Activated gamma-delta T cell treated with Interleukin-2 at 50 U/mL for 16 hours (primary cell): ENCODE measurements around the gene MISP.

Experiments used
- DNase-seq: peaks from one replicate; pipeline ENCODE4 v3.0.0-alpha.2; 2020

Gene MISP

DNA sequence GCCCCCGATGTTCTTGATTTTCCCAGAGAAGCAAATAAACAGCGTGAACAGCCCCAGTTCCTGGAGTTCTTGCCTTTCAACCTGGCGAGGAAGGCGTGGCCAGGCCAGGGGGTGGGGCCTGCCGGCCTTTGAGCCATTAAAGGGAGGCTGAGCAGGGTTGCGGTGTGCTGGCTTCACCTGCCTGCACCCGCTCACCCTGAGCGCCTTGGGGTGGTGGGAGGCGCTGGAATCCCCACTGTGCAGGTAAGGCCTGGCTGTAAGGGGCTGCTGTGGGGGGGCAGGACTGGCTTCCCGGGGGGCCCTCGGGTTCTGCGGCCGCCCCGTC, 2.7 kb upstream of the MISP start:
- no peak for DNase-seq

DNA sequence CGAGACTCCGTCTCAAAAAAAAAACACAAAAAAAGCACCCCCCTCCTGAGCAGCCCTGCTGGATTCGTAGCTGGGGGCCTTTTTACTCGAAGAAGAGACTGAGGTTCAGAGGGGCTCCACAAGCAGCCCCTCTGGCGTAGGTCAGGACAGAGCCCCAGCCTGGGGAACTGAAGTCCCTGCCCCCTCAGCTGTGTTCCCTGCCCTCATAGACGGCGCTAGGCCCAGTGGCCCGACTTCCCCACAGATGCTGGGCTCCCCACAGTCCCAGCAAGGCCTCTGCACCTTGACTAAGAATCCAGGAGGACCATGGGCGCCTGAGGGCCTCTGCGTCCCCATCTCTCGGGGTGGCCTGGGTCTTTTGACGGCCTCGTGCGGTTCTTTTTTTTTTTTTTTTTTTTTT, 1.1 kb upstream of the MISP start:
- no peak for DNase-seq

DNA sequence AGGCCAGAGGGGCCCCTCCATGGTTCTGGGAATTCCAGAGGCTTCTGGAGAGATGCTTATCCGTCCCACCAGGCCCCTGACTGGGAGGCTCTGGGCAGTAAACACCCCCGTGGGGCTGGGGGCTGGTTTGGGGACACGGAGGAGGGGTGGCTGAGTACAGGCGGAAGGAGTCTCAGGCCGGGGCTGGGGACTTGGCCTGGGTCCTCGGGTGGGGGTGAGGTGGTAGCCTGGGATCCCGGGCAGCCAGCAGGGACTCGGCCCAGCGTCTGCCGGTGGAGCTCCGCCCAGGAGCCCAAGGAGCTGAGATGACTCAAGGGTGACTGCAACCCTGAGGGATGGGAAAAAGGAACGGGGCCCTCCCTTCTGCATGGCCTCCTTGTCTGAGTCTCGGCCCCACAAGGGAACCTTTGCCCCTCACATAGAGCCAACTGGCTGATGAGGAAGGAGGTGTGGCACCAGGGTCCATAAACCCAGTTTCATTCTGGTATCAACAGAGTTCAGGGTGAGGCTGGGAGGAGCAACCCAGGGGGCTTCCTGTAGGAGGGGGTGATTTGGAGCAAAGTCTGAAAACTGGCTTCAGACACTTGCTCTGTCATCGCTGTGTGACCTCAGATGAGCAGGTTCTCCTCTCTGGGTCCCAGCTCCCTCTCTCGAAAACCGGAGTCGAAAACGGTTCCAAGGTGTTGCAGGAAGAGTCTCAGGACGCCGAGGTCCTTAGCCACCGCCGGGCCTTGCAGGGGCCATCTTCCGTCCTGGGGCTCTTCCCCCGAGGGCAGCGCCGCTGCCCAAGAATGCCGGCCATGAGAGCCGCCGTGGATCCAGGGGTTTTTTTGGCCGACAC, 809 bp downstream of the MISP start:
- no peak for DNase-seq

DNA sequence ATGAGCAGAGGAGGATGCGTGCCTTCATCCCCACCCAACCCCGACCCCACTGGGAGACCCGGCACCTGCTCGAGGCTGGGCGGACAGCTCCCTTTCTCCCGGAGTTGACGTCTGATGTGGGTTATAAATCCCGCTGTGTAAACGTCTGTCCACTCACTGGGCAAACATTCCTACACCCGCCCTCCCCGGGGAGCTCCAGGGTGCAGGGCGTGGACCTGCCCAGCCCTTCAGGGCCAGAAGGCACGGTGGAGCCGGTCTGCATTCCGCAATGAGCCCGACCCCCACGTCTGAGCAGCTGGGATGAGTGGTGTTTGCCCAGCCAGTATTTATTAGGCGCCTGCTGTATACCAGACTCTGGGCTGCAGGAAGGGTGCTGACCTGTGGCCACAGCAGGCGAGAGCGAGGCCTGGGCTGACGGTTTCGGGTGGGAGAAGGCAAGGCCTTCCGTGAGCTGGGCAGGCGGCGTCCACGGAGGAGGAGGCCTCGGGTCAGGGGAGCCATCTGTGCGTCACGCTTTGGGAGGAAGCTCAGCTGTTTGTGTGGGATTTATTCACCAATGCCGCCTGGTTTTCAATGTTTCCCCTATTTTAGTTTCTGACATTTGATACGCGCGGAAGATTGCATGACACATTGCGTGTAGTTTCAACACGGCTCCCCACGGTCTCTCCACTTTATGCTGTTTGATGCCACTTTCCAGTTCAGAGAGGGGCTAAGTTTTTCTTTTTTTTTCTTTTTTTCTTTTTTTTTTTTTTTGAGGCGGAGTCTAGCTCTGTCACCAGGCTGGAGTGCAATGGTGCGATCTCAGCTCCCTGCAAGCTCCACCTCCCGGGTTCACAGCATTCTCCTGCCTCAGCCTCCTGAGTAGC, 2.0 kb downstream of the MISP start:
- DNase-seq = no peak

DNA sequence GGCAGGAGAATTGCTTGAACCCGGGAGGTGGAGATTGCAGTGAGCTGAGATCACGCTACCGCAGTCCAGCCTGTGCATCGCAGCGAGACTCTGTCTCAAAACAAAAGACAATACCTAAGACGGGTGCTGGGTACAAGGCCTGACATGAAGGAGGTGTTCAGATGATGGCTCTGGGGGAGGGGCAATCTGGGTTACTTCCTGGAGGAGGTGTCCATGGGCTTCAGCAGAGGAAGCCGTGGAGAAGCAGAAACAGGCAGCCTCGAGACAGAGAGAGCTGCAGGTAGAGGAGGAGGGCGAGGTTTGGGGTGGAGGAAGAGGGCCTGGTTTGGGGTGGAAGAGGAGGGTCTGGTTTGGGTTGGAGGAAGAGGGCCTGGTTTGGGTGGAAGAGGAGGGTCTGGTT, 3.6 kb downstream of the MISP start:
- no peak for DNase-seq

DNA sequence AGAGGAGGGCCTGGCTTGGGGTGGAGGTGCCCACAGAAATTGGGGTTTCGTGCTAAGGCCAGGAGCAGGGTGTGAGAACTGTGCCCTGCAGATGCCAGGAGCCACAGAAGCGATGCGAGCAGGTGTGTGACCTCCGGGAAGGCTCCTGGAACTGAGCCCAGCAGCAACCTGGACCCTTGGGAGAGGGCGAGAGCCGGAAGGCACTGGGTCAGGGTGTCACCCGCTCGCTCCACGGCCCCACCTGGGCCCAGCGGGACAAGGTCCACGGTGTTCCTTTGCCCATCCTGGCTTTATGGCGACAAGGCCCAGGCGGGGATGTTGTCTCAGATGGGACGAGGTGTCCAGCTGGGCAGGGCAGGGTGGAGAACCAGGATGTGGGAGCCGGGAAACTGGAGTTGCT, 4.2 kb downstream of the MISP start:
- no peak for DNase-seq

DNA sequence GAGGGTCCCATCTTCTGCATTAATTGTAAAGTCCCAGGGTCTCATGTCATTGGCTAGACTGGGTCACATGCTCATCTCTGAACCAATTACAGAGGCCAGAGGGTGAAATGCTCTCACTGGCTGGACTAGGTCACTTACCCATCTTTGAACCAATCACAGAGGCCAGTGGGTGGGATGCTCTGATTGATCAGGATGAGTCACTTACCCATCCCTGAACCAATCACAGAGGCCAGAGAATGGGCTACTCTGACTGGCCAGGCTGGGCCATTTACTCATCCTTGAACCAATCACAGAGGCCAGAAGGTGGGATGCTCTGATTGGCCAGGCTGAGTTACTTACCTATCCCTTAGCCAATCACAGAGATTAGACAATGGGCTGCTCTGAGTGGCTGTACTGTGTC, 5.3 kb downstream of the MISP start:
- DNase-seq = no peak

DNA sequence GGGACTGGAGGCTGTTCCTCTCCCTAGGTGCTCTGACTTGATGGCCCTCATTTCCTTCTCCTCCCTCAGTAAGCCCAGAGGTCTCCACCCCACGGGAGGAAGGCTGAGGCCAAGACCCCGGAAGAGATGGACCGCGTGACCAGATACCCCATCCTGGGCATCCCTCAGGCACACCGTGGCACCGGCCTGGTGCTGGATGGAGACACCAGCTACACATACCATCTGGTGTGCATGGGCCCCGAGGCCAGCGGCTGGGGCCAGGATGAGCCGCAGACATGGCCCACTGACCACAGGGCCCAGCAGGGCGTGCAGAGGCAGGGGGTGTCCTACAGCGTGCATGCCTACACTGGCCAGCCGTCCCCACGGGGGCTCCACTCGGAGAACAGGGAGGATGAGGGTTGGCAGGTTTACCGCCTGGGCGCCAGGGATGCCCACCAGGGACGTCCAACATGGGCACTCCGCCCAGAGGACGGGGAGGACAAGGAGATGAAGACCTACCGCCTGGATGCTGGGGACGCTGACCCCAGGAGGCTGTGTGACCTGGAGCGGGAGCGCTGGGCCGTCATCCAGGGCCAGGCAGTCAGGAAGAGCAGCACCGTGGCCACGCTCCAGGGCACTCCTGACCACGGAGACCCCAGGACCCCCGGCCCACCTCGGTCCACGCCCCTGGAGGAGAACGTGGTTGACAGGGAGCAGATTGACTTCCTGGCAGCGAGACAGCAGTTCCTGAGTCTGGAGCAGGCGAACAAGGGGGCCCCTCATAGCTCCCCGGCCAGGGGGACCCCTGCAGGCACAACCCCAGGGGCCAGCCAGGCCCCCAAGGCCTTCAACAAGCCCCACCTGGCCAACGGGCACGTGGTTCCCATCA, 6.1 kb downstream of the MISP start:
- no peak for DNase-seq

DNA sequence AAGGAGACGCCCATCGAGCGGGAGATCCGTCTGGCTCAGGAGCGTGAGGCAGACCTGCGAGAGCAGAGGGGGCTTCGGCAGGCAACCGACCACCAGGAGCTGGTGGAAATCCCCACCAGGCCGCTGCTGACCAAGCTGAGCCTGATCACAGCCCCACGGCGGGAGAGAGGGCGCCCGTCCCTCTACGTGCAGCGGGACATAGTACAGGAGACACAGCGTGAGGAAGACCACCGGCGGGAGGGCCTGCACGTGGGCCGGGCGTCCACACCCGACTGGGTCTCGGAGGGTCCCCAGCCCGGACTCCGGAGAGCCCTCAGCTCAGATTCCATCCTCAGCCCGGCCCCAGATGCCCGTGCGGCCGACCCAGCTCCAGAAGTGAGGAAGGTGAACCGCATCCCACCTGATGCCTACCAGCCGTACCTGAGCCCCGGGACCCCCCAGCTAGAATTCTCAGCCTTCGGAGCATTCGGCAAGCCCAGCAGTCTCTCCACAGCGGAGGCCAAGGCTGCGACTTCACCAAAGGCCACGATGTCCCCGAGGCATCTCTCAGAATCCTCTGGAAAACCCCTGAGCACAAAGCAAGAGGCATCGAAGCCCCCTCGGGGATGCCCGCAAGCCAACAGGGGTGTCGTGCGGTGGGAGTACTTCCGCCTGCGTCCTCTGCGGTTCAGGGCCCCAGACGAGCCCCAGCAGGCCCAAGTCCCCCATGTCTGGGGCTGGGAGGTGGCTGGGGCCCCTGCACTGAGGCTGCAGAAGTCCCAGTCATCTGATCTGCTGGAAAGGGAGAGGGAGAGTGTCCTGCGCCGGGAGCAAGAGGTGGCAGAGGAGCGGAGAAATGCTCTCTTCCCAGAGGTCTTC, 7.1 kb downstream of the MISP start:
- no peak for DNase-seq

DNA sequence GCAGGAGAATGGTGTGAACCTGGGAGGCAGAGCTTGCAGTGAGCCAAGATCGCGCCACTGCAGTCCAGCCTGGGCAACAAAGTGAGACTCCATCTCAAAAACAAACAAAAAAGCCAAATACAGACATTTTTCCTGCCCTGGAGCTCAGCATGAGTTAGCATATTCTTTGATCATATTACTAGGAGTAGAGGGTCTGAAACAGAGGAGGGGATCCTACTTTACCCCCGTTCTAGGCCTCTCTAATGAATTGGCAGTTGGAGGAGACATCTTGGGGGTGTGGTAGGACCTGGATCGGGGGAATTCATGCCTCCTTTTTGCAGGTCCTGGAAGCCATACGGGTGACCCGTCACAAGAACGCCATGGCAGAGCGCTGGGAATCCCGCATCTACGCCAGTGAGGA, 12.3 kb downstream of the MISP start:
- DNase-seq = no peak

DNA sequence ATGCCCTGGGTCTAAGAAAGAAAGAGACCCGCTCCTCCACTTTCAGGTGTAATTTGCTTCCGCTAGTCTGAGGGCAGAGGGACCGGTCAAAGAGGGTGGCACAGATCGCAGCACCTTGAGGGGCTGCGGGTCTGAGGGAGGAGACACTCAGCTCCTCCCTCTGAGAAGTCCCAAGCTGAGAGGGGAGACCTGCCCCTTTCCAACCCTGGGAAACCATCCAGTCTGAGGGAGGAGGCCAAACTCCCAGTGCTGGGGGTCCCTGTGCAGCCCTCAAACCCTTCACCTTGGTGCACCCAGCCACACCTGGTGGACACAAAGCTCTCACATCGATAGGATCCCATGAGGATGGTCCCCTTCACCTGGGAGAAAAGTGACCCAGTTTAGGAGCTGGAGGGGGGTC, 13.0 kb downstream of the MISP start:
- no peak for DNase-seq

DNA sequence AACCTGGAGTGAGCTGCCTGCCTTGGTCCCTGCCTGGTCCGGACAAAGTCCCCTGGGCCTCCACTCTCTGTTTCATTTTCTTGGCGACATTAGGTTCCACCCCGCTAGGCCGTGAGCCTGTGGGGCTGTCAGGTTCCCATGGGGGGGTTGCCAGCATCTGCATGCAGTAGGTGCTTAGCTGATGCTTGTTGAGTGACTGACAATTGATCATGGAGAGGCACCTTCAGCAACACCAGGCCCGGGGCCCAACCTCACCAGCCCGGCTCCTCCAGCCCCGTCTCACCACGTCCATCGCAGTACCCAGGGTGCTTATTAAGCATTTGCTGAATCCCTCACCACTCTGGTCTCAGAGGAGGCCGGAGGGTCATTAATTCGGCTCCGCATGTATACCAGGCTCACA, 13.4 kb downstream of the MISP start:
- DNase-seq = no peak

DNA sequence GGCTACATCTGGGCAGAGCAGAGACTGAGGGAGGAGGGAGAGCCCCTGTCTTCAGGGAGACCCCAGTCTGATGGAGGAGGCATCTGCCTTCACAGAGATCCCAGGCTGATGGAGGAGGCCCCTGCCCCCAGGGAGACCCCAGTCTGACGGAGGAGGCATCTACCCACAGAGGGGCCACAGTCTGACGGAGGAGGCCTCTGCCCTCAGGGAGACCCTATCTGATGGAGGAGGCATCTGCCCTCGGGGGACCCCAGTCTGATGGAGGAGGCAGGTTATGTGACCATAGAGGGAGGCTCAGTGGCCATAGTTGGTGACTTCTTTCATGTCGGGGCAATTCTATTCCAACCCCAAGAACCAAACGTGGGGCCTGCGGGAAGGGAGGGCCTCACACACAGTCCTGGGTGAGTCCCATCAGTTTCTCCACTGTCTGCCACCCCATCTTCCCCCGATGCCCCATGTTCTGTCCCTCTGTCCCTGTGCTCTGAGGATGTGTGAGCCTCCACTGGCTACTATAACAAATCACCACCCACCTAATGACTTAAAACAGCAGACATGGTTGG, 14.3 kb downstream of the MISP start:
- DNase-seq = no peak

DNA sequence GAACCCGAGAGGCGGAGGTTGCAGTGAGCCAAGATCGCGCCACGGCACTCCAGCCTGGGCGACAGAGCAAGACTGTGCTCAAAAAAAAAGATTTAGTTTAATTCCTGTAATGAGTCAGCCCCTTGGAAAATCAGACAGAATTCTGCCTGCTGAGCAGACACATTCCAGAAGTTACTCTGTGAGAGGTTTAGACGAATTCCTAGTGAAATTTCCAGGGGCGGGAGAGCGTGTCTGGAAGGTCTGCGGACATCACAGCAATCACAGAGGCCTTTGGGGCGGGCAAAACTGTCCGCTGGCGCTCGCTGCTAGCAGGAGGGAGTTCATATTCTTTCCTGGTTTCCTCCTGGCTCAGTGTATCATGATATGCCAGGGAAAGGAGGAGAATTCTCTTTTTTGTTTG, 17.5 kb downstream of the MISP start:
- DNase-seq = no peak

DNA sequence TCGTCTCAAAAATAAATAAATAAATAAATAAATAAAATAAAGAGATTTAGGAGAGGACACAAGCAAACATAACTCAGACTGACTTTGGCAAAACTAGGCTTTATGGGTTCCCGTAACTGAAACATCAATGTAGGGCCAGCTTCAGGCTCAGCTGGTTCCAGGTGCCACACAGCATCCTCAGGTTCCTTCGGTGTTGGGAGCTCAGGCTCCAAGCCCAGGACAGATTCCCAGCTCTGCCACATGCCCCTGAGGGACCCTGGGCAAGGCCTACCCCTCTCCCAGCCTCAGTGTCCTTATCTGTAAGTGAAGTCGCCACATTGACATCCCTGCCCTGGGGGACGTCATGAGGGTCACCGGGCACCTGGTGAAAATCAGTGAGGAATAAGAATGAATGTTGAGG, 18.7 kb downstream of the MISP start:
- no peak for DNase-seq

DNA sequence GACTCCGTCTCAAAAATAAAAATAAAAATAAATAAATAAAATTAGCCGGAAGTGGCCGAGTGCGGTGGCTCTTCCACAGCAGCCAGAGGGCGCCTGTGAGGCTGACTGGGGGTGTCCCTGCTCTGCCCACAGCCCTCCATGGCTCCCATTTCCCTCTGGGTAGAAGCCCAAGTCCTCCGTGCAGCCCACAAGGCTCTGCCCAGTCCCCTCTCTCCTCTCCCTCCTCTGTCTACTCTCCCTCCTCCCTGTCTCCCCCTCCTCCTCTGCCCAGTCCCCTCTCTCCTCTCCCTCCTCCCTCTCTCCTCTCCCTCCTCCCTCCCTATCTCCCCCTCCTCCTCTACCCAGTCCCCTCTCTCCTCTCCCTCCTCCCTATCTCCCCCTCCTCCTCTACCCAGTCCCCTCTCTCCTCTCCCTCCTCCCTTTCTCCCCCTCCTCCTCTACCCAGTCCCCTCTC, 20.4 kb downstream of the MISP start:
- no peak for DNase-seq

DNA sequence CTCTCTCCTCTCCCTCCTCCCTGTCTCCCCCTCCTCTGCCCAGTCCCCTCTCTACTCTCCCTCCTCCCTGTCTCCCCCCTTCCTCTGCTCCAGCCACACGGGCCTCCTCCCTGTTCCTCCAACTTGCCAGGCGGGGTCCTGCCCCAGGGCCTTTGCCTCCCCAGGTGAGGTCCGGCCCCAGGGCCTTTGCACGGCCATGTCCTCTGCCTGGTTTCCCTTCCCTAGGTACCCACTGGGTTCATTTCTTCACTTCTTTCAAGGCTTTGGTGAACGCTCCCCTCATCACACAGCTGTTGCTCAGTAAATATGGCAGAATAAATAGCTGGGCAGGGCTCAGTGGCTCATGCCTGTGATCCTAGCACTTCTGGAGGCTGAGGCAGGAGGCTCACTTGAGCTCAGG, 21.2 kb downstream of the MISP start:
- DNase-seq = no peak

DNA sequence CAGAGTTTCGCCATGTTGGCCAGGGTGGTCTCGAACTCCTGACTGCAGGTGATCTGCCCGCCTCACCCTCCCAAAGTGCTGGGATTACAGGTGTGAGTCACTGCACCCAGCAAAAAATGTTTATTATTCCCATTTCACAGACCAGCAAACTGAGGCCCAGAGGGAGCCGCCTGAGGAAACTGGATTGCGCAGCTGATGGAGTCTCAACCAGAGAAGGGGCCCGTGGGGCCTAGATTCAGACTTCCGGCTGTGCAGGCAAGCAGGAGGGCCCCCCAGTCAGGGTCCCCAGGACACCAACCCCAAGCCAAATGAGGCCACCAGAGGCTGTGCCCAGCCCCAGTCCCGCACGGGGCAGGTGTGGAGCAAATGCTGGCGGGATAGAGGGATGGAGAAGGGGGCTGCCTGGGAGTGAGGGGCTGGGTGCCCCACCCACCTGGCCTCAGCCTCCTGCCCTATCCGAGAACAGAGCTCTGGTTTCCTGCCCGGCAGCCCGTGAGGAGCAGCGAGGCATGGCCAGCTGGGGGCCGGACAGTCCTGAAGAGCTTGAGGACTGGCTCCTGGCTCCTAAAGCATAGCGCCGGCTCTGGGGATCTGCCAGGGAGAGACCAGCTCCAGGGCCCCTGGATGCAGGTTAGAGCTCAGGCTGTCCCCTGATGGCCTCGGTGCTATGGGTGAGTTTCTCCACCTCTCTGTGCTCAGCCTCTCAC, 22.0 kb downstream of the MISP start:
- DNase-seq = no peak

DNA sequence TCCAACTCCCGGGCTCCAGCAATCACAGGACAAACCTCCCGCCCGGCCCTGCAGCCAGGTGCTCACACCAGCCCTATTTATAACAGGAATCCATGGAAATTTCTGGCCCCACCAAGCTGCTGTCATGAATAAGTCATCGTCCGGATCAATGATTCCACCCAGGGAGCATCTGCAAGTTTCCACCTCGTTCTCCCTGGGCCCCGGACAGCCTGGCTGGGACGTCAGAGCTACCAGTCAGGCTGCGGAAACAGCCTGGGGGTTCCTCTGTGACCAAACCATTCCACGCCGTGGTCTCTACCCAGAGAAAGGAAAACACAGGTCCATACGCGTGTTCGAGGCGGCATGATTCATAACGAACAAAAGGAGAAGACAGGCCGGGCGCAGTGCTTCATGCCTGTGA, 25.6 kb downstream of the MISP start:
- DNase-seq = no peak

DNA sequence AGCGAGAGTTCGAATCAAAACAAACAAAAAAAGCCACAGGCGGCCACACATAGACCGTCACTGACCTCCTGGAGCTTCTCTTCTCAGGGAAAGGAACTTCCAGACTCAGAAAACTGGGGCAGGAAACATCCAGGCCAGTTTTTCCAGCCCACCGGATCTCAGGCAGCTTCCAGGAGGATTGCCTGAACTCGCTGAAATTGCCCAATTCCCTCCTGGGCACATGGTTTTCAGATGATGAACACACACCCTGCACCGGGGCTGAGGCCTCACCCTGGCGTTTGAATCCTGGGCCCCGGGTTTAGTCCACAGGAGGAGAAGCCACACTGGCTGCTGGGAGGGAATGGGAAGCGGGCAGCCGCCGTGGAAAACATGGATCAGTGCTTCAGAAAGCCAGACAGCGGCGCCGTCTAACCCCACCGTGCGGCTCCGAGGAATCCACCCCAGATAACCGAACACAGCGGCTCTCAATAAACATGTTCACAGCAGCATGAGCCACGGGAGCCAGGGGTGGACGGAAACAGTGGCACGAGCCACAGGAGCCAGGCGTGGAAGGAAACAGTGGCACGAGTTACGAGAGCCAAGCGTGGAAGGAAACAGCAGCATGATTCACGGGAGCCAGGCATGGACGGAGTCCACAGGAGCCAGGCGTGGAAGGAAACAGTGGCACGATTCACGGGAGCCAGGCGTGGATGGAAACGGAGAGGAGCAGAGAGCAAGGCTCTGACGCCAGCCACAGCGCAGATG, 28.2 kb downstream of the MISP start:
- no peak for DNase-seq

DNA sequence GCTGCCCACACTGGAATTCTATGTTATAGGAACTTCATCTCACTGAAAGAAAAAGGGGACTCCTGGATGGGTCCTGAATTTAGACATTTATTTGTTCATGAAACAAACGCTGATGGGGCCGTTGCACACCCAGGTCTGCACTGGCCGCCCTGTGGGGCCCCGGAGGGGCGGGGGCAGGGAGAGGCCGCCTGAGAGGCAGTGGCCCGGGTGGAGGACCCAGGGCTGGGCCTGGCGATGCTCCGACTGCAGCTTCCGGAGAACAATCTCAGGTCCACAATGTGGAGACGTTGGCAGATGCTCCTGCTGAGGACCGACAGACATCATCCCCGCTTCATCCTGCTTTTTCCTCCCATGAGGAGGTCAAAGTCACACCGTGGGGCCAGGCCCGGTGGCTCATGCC, 30.0 kb downstream of the MISP start:
- no peak for DNase-seq
